HCT116 (cell line): Measurements from ENCODE around the gene TIPARP.

Experiments used
- CTCF ChIP-seq, 3 experiments: fragments of 200-600 bp in 1 of 3; sonication (generic) in 1 of 3; IDR thresholded peaks in 2 of 3; conservative IDR thresholded peaks in 1 of 3; 2 replicates each; pipeline ENCODE4 v1.5.1; 2012 to 2017; ENCODE audit warnings: low read depth in 2 of 3, low read length in 2 of 3, antibody characterized with exemption in 1 of 3, borderline replicate concordance in 1 of 3, control low read depth in 1 of 3, mild to moderate bottlenecking in 1 of 3, mixed read lengths in 1 of 3, mixed run types in 1 of 3, moderate library complexity in 1 of 3; ENCODE audit not compliant: insufficient read depth in 1 of 3
- EGR1 ChIP-seq: IDR thresholded peaks from 2 replicates; pipeline ENCODE4 v1.6.1; 2012; ENCODE audit warnings: low read depth
- EZH2 ChIP-seq: fragments of 200-600 bp; sonication (generic); IDR thresholded peaks from 2 replicates; pipeline ENCODE4 v1.6.1; 2017; ENCODE audit warnings: antibody characterized with exemption, mixed run types
- JUND ChIP-seq: IDR thresholded peaks from 2 replicates; pipeline ENCODE4 v1.6.1; 2012
- MAX ChIP-seq: IDR thresholded peaks from 2 replicates; pipeline ENCODE4 v1.6.1; 2012
- POLR2A ChIP-seq: IDR thresholded peaks from 2 replicates; pipeline ENCODE4 v1.7.0; 2011; ENCODE audit warnings: borderline replicate concordance; ENCODE audit not compliant: insufficient read depth, insufficient read length; ENCODE audit errors: extremely low read depth
- RAD21 ChIP-seq: IDR thresholded peaks from 2 replicates; pipeline ENCODE4 v1.6.1; 2012; ENCODE audit warnings: low read depth, mild to moderate bottlenecking
- TCF7L2 ChIP-seq: IDR thresholded peaks from 2 replicates; pipeline ENCODE4 v1.7.0; 2011; ENCODE audit warnings: borderline replicate concordance, inconsistent platforms; ENCODE audit not compliant: insufficient read depth, insufficient read length; ENCODE audit errors: extremely low read depth

- TF ChIP-seq TCF7L2 (no peak), POLR2A (no peak), CTCF (IDR thresholded peaks at IDR 0.05 in 2 of 3, conservative IDR thresholded peaks at IDR 0.05 in 1 of 3; ENCODE audit: borderline replicate concordance in 1 of 3, insufficient read depth in 1 of 3, low read depth in 2 of 3, low read length in 2 of 3) (no peak), JUND (no peak), RAD21 (no peak), EGR1 (no peak), MAX (no peak), EZH2 (no peak)
Observed at GRCh38 chr3:156731813-156732212, 57.4 kb downstream of the TIPARP start.
